ENCODE data around the gene MCMBP.

The MCMBP gene

DNA sequence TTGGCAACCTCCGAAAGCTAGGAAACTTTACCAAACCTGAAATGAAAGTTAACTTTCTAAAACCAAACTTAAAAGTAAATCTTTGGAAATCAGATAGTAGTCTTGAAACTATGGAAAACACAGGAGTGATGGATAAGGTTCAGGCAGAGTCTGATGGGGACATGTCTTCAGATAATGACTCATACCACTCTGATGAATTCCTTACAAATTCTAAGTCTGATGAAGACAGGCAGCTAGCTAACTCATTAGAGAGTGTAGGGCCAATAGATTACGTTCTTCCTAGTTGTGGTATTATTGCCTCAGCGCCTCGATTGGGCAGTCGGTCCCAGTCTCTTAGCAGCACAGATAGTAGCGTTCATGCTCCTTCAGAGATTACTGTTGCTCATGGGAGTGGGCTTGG is 45.9 kb downstream of the MCMBP start:
- no peak overlapping the region for H3K27ac ChIP-seq (replicated peaks)
- no peak overlapping the region for H3K4me3 ChIP-seq (replicated peaks; ENCODE audit: insufficient read depth, low read length)
- no peaks in the 10 kb centered on the region for H3K27me3 ChIP-seq (ENCODE audit: insufficient read depth, poor library complexity, severe bottlenecking)
- TF ChIP-seq POLR2AphosphoS5 (IDR thresholded peaks at IDR 0.05; ENCODE audit: low read depth) (no peak), REST (IDR thresholded peaks at IDR 0.05; ENCODE audit: insufficient replicate concordance, low read depth) (no peak), SPI1 (IDR thresholded peaks at IDR 0.05; ENCODE audit: borderline replicate concordance, low read depth) (no peak), GABPA (IDR thresholded peaks at IDR 0.05; ENCODE audit: low read depth) (no peak)
- TF ChIP-seq, protein P1, sequence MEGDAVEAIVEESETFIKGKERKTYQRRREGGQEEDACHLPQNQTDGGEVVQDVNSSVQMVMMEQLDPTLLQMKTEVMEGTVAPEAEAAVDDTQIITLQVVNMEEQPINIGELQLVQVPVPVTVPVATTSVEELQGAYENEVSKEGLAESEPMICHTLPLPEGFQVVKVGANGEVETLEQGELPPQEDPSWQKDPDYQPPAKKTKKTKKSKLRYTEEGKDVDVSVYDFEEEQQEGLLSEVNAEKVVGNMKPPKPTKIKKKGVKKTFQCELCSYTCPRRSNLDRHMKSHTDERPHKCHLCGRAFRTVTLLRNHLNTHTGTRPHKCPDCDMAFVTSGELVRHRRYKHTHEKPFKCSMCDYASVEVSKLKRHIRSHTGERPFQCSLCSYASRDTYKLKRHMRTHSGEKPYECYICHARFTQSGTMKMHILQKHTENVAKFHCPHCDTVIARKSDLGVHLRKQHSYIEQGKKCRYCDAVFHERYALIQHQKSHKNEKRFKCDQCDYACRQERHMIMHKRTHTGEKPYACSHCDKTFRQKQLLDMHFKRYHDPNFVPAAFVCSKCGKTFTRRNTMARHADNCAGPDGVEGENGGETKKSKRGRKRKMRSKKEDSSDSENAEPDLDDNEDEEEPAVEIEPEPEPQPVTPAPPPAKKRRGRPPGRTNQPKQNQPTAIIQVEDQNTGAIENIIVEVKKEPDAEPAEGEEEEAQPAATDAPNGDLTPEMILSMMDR (IDR thresholded peaks at IDR 0.05; ENCODE audit: insufficient read depth, low read length) = no peak
- DNase-seq (ENCODE audit: low read depth in 1 of 2, low spot score in 1 of 2) = no peak

DNA sequence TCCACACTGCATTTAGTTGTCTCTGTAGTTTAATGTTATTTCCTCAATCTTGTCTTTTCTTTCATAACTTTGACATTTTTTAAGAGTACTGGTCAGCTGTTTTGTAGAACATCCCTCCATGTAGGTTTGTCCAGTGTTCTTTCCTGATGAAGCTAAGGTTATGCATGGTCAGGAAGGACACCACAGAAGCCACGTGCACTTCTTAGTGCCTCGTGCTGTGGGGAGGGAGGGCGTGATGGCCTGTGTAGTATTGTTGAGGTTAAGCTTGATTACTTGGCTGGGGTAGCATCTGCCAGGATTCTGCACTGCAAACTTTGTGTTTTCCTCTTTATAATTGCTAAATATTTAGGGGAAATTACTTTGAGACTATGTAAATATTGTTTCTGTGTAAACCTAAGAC is 48.3 kb downstream of the MCMBP start:
- DNase-seq (ENCODE audit: low read depth in 1 of 2, low spot score in 1 of 2) = no peak
- TF ChIP-seq SPI1 (IDR thresholded peaks at IDR 0.05; ENCODE audit: borderline replicate concordance, low read depth) (no peak), POLR2AphosphoS5 (IDR thresholded peaks at IDR 0.05; ENCODE audit: low read depth) (no peak), REST (IDR thresholded peaks at IDR 0.05; ENCODE audit: insufficient replicate concordance, low read depth) (no peak), GABPA (IDR thresholded peaks at IDR 0.05; ENCODE audit: low read depth) (no peak)
- TF ChIP-seq, protein P1 (IDR thresholded peaks at IDR 0.05; ENCODE audit: insufficient read depth, low read length) = no peak
- H3K4me3 ChIP-seq (replicated peaks; ENCODE audit: insufficient read depth, low read length) = no peak overlapping the region
- no peak overlapping the region for H3K27ac ChIP-seq (replicated peaks)
- no peaks in the 10 kb centered on the region for H3K27me3 ChIP-seq (ENCODE audit: insufficient read depth, poor library complexity, severe bottlenecking)

GRCh38 chr10:119821182-119821581 is 51.5 kb downstream of the MCMBP start:
- Histone ChIP-seq H3K4me3 (replicated peaks; ENCODE audit: insufficient read depth, low read length) (no peak overlapping the region), H3K27ac (replicated peaks) (no peak overlapping the region), H3K27me3 (ENCODE audit: insufficient read depth, poor library complexity, severe bottlenecking) (no peaks in the 10 kb centered on the region)
- TF ChIP-seq POLR2AphosphoS5 (IDR thresholded peaks at IDR 0.05; ENCODE audit: low read depth) = no peak
- no peak for TF ChIP-seq SPI1 (IDR thresholded peaks at IDR 0.05; ENCODE audit: borderline replicate concordance, low read depth)
- TF ChIP-seq REST (IDR thresholded peaks at IDR 0.05; ENCODE audit: insufficient replicate concordance, low read depth) = no peak
- TF ChIP-seq GABPA (IDR thresholded peaks at IDR 0.05; ENCODE audit: low read depth) = no peak
- TF ChIP-seq, protein P1 (IDR thresholded peaks at IDR 0.05; ENCODE audit: insufficient read depth, low read length) = no peak
- DNase-seq (ENCODE audit: low read depth in 1 of 2, low spot score in 1 of 2) = peak in 1 of 2 experiments; percentile 15

All from HL-60 (cell line).